Measurements from ENCODE around the gene APOD. TPM values are rescaled to one million over a fixed set of nuclear protein-coding genes. Genes with fewer than 3 reads are reported as not detected.
"Not testable (repeated sequence)": the region's sequence is repeated elsewhere in the genome, so short reads cannot be mapped to it uniquely, and the experiment has no call there.

APOD gene
- total RNA-seq, 2 experiments from 2014 or later, result not detected

DNA sequence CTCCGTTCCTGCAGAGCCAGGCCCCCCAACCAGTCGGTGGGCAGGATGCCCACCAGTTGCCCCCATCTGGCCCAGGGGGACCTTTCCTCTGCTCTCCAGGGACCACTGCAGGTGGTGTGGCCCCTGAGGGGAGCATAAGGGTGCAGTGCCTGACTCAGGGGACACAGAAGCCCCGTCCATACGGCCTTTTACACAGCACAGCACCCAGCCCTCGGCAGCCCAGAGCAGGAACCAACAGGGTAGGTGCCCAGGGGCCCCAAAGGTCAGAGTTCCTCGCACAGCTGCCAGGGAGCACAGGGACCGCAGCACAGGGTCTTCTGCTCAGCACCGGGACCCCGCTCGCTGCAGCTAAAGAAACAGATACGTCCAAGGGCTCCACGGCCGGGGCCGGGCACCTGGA, 40.4 kb upstream of the APOD start:
- H3K36me3 Mint-ChIP-seq (ENCODE audit: low read depth); H3K4me3 Mint-ChIP-seq; POLR2A ChIA-PET; H3K27me3 Mint-ChIP-seq (ENCODE audit: low read depth); DNase-seq; CTCF ChIA-PET; H3K4me1 Mint-ChIP-seq (ENCODE audit: low read depth); H3K9me3 Mint-ChIP-seq (ENCODE audit: insufficient read depth); H3K27ac Mint-ChIP-seq: not testable (repeated sequence)
- ATAC-seq, result peak; percentile 3

DNA sequence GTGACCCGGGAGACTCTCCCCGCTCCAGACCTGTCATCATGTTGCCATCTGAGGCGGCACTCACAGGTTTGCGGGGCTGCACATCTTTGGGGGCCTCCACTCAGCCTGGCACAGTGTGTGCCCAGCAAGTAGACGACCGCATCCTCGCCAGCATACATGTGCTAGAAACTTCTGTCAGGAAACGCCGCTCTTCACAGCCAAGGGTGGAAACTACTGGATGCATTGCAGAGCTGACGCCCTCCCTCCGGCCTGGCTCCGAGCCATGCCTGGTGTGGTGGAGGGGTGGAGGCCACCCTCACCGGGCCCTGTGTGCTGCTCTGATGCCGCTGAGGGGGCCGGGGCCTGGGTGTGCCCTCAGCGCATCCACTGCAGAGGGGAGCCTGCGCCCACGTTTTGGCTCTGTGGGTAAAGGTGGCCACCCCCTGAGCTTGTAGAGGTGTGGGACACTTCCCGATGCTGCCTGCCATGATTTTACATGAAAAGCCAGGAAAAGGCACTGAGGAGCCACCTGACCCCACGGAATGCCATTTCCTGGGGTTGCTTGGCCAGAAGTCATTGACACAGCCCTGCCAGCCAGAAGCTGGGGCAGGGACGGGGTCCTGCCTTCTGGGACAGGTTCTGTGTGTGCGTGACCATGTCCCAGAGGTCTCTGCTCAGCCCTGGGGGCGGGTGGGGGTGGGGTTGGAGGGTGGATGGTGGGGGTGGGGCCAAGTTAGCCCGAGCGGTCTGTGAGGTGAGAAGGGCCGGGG, 39.7 kb upstream of the APOD start:
- H3K4me3 Mint-ChIP-seq; CTCF ChIA-PET; H3K27ac Mint-ChIP-seq; H3K4me1 Mint-ChIP-seq (ENCODE audit: low read depth); H3K36me3 Mint-ChIP-seq (ENCODE audit: low read depth); POLR2A ChIA-PET; ATAC-seq; H3K9me3 Mint-ChIP-seq (ENCODE audit: insufficient read depth); H3K27me3 Mint-ChIP-seq (ENCODE audit: low read depth): not testable (repeated sequence)
- DNase-seq, result peak; percentile 15

DNA sequence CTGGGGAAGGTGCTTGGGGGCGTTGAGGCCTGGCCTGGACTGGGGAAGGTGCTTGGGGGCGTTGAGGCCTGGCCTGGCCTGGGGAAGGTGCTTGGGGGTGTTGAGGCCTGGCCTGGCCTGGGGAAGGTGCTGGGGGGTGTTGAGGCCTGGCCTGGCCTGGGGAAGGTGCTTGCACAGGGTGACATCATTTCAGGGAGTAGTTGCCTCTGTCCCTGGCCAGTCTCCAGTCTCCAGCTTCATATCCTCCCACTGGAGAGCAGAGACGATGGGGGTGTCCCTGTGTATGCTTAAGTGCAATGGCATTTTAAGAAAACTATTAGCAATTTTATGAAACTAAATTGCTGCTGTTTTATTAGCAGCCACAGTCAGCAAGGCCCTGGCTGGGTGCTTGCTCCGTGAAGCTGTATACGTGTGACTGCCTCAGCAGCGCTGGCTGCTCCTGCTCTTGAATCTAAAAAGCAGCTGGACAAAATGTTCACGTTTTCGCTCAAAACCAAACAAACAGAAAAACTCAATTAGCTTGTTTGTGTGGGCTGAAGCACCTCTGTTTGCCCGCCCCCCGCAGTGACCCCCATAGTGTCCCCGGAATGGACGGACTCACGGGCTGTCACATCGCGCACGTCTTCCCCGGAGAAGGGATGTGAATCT, 38.9 kb upstream of the APOD start:
- POLR2A ChIA-PET; H3K4me3 Mint-ChIP-seq; H3K27ac Mint-ChIP-seq; H3K27me3 Mint-ChIP-seq (ENCODE audit: low read depth); CTCF ChIA-PET; H3K36me3 Mint-ChIP-seq (ENCODE audit: low read depth); H3K9me3 Mint-ChIP-seq (ENCODE audit: insufficient read depth); ATAC-seq; H3K4me1 Mint-ChIP-seq (ENCODE audit: low read depth): not testable (repeated sequence)
- DNase-seq, result peak; percentile 19

DNA sequence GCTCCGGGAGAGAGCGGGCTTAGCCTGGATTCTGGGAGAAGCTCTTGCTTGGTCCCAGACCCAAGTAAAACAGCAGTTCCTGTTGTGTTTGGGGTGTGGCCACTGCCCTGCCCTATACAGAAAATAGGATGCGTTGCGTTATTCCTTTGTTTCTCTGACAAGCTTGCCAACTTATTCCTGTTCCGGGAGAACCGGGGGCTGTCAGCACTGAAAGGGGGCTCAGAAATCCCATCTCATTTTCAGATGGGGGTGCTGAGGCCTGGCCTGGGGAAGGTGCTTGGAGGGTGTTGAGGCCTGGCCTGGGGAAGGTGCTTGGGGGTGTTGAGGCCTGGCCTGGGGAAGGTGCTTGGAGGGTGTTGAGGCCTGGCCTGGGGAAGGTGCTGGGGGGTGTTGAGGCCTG, 38.3 kb upstream of the APOD start:
- H3K4me1 Mint-ChIP-seq (ENCODE audit: low read depth); H3K9me3 Mint-ChIP-seq (ENCODE audit: insufficient read depth); CTCF ChIA-PET: not testable (repeated sequence)

DNA sequence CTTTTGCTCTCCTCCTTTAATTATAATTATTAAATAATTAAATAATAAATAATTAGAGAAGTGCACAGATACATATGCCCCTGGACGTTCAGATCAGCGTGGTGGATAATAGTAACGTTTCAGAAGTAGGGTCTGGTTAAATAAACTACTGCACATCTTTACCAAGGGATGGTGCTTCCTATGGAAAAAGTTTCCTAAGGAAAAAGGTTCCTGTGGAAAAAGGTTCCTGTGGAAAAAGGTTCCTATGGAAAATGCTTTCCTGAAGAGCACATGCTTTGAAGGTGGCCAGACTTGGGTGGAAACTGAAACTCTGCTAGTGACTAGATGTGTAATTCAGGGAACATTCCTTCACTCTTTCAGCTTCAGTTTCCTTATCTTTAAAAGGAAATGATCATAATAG, 37.4 kb upstream of the APOD start:
- H3K4me3 Mint-ChIP-seq; ATAC-seq; CTCF ChIA-PET; POLR2A ChIA-PET; H3K4me1 Mint-ChIP-seq (ENCODE audit: low read depth); H3K36me3 Mint-ChIP-seq (ENCODE audit: low read depth); H3K9me3 Mint-ChIP-seq (ENCODE audit: insufficient read depth); H3K27ac Mint-ChIP-seq; DNase-seq; H3K27me3 Mint-ChIP-seq (ENCODE audit: low read depth): not testable (repeated sequence)

More for the DNA sequence above, 38.3 kb upstream of the APOD start:
- H3K36me3 Mint-ChIP-seq (ENCODE audit: low read depth); ATAC-seq; POLR2A ChIA-PET; H3K27me3 Mint-ChIP-seq (ENCODE audit: low read depth); H3K4me3 Mint-ChIP-seq; H3K27ac Mint-ChIP-seq: not testable (repeated sequence)
- peak; percentile 20 for DNase-seq

DNA sequence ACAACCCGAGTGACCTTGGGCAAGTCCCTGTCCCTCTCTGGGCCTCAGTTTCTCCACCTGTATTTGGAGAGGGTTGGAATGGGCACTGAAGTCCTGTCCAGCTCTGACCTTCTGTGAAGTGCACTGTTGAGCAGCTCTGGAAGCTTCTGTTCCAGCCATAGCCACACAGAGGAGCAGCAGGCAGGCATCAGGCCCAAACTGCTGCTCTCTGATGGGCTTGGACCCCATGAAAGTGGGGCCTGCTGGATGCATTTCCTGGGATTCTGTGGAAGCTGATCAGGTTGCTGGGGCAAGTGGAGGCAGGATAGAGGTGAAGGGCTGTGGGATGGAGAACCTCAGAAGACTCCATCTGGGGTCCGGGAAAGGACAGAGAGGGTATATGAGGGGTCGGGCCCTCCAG, 36.7 kb upstream of the APOD start:
- H3K36me3 Mint-ChIP-seq (ENCODE audit: low read depth); H3K27ac Mint-ChIP-seq; CTCF ChIA-PET; H3K4me3 Mint-ChIP-seq; DNase-seq; H3K9me3 Mint-ChIP-seq (ENCODE audit: insufficient read depth); H3K4me1 Mint-ChIP-seq (ENCODE audit: low read depth); H3K27me3 Mint-ChIP-seq (ENCODE audit: low read depth); ATAC-seq; POLR2A ChIA-PET: not testable (repeated sequence)

DNA sequence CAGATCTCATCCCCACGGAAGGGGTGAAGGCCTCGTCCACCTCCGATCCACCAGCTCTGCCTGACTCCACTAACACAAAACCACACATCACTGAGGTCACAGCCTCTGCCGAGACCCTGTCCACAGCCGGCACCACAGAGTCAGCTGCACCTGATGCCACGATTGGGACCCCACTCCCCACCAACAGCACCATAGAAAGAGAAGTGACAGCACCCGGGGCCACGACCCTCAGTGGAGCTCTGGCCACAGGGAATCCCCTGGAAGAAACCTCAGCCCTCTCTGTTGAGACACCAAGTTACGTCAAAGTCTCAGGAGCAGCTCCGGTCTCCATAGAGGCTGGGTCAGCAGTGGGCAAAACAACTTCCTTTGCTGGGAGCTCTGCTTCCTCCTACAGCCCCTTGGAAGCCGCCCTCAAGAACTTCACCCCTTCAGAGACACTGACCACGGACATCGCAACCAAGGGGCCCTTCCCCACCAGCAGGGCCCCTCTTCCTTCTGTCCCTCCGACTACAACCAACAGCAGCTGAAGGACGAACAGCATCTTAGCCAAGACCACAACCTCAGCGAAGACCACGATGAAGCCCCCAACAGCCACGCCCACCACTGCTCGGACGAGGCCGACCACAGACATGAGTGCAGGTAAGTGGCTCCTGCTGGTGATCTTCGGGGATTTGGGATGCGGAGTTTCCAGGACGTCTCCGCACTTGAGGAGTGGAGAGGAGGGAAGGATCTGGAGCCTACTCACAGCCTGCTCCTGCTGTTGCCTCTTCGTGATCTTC, 36.0 kb upstream of the APOD start:
- H3K4me1 Mint-ChIP-seq (ENCODE audit: low read depth); H3K27ac Mint-ChIP-seq; DNase-seq; POLR2A ChIA-PET; ATAC-seq; H3K36me3 Mint-ChIP-seq (ENCODE audit: low read depth); H3K4me3 Mint-ChIP-seq; CTCF ChIA-PET; H3K27me3 Mint-ChIP-seq (ENCODE audit: low read depth); H3K9me3 Mint-ChIP-seq (ENCODE audit: insufficient read depth): not testable (repeated sequence)

DNA sequence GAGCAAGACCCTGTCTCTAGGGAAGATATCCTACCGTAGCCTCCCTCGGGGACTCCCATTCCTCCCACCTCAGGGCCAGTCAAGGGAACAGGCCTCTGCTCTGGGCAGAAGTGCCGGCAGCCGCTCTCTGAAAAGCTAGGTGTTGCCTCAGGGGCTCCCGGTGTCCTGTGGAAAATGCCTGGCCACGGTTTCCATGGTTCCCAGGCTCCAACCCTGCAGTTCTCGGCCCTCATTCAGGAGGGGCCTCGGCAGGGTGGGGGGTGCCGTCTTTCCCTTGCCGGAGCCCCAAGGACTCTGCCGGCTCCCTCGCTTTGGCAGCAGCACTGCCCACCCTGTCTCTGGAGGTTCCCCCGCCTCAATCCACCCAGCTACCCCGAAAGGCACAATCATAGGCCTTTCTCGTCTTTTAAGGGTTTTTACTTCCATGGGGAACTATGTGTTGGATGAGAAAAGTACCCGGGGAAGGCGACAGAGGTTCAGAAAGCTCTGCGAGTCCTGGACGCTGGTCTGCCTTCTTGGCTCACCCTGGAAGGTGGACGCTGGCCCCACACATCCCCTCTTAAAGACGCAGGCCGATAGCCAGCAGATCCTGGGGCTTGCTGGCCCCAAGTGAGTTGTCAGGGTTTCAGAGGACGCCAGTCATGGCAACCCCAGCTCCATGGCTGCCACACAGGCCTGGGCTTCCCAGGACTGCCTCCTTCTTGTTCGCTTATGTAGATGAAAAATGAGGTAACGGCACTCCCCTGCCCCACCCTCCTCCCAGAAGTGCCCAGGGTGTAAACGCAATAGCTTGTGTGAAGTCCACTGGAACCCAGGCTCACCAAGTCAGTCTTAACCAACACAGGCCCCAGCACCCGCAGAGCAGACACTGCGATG, 34.3 kb upstream of the APOD start:
- H3K4me3 Mint-ChIP-seq; DNase-seq; POLR2A ChIA-PET; CTCF ChIA-PET; H3K9me3 Mint-ChIP-seq (ENCODE audit: insufficient read depth); H3K27ac Mint-ChIP-seq; H3K36me3 Mint-ChIP-seq (ENCODE audit: low read depth); ATAC-seq; H3K27me3 Mint-ChIP-seq (ENCODE audit: low read depth): not testable (repeated sequence)
- H3K4me1 Mint-ChIP-seq (ENCODE audit: low read depth), result peaks cover 19% of the 10 kb centered on the region

DNA sequence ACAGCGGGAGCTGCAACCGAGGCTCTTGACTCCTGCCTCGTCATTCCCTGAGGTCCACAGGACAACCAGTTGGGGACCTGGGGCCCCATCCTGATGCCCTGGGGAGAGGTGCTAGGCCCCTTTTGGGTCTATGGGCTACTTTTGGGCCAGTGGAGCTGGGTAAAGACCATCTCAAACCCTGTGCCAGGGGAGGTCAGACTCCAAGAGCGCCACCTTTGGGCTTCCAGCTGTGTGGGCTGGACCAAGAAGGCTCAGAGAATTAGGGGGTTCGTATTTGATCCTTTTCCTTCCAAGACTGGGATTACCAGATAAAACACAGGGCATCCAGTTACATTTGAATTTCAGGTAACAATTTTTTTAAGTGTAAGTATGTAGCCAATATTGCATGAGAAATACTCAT, 33.4 kb upstream of the APOD start:
- POLR2A ChIA-PET; H3K36me3 Mint-ChIP-seq (ENCODE audit: low read depth); H3K27me3 Mint-ChIP-seq (ENCODE audit: low read depth); H3K4me3 Mint-ChIP-seq; DNase-seq; H3K27ac Mint-ChIP-seq; CTCF ChIA-PET; ATAC-seq; H3K9me3 Mint-ChIP-seq (ENCODE audit: insufficient read depth): not testable (repeated sequence)
- H3K4me1 Mint-ChIP-seq (ENCODE audit: low read depth), result peaks cover 21% of the 10 kb centered on the region

DNA sequence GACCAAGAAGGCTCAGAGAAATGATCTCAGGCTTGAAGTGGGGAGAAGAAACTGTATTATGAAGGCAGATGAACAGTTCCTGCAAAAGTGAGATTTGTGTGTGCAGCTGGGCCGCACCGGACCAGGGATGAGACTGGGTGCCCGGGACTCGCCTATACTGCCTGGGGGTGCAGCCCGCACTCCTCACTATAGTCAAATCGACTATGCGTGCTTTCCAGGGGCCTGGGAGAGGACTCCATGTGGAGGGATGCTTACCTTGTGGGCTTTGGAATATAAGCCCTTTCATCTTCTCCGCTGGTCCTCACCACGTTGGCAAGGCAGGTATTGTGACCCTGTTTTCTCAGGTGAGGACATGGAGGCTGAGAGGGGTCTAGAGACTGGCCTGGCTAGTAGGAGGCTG, 32.9 kb upstream of the APOD start:
- Mint-ChIP-seq H3K9me3 (ENCODE audit: insufficient read depth) (peaks cover 2% of the 10 kb centered on the region), H3K4me3 (no peak overlapping the region), H3K36me3 (ENCODE audit: low read depth) (peaks cover 1% of the 10 kb centered on the region), H3K27me3 (ENCODE audit: low read depth) (no peaks in the 10 kb centered on the region), H3K4me1 (ENCODE audit: low read depth) (peaks cover 18% of the 10 kb centered on the region), H3K27ac (no peak overlapping the region)
- POLR2A ChIA-PET, result no interaction called here
- DNase-seq, result no peak
- CTCF ChIA-PET, result no interaction called here
- no peak for ATAC-seq

DNA sequence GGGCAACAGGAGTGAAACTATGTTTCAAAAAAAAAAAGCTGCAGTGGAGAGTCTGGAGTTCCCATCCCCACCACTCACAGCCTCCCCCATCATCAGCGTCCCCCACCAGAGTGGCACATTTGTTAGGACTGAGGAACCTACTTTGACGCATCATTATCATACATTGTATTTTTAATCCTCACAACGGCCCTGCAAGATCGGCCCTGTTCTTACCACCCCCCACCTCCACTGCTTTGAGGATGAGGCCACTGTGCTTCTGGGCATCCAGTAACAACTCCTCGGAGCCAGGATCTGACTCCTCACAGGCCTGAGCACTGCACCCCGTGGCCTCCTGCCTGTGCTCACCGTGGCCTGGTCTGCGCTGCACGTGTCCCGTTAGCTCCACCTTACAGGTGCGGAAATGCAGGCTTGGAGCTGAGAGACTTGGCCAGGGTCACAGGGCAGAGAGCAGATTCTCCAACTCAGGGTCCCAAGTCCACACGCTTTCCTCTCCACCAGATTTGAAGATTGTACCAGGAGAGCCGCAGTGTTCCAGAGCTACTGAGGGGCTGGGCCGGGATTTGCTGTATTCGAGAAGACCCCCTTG, 32.3 kb upstream of the APOD start:
- H3K9me3 Mint-ChIP-seq (ENCODE audit: insufficient read depth); H3K27ac Mint-ChIP-seq; H3K27me3 Mint-ChIP-seq (ENCODE audit: low read depth); H3K4me3 Mint-ChIP-seq; CTCF ChIA-PET; ATAC-seq; DNase-seq; H3K36me3 Mint-ChIP-seq (ENCODE audit: low read depth); POLR2A ChIA-PET: not testable (repeated sequence)
- peaks cover 18% of the 10 kb centered on the region for H3K4me1 Mint-ChIP-seq (ENCODE audit: low read depth)
